ENCODE results near the gene CARF. TPM values are rescaled to one million over a fixed set of nuclear protein-coding genes. Genes with fewer than 3 reads are reported as not detected.
A peak's percentile ranks its signal among the peaks of the same experiment; 100 is the strongest.

Gene CARF
- polyA plus RNA-seq (2013, experiment 1 of 2): 3.6 TPM
- 3.0 TPM for polyA plus RNA-seq (2013, experiment 2 of 2)

DNA sequence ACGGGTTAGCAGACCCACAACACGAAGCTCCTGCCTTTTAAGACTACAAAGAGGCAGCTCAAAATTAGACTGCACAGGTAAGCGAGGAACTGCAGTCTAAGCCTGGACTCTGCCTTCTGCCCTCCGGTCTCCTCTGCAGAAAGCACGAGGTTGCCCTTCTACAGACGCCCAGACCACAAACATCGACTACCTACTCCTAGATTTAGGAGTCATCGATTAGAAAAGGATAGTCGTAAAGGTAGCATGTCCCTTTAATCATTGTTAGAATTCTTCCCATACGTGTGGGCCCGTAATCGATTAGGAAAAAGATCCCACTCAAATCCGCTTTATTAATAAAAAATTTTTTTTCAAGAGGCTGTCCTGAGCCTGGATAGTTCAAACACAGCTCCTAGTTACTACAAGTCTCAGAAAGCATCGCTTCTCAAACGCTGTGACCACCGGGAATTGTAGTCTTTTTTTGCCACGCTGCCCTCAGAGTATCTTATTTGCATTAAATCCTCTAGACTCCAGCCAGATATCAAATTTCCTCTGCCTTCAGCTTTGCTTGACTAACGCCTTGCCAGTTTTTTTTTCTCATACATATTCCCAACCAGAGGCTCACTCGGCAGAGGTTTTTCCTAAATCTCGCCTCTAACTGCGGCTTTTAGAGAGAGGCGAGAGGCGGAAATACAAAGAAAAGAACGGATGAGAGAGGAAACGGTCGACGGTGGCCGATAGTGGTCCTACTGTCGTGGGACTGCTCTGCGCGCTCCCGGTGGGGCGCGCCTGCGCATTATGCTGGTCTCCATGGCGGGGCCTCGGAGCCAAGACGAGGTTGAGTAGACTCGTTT is at the start of gene CARF, which contains the start of gene WDR12:
Gene CARF, plus strand, starts transcription at position 764 of the 830 bp plus-strand sequence. CDS start 29,628 bp downstream, outside the sequence.
Gene WDR12, minus strand, starts transcription at position 162 of the 830 bp plus-strand sequence. CDS start 197 bp downstream, outside the sequence.
- H4K8ac ChIP-seq (ENCODE audit: low read length): no peak within 1 kb of the TSS
- peak within 1 kb of the TSS; percentile 100 for H3K27ac ChIP-seq (ENCODE audit: low read length, poor library complexity, severe bottlenecking)
- under 1% methylated on average over 27 of the region's 39 CpGs for WGBS
- H3K36me3 ChIP-seq (ENCODE audit: control insufficient read depth in 1 of 2, insufficient read depth in 2 of 2, low read depth in 1 of 2, low read length in 2 of 2): peaks cover 0 to 4% of the 10 kb centered on the region in 2 experiments
- H3K4me1 ChIP-seq (ENCODE audit: control insufficient read depth, insufficient read depth, low read depth, low read length): peaks cover 3% of the 10 kb centered on the region
- H2BK120ac ChIP-seq (ENCODE audit: low read depth, low read length): no peak within 1 kb of the TSS
- H3K79me1 ChIP-seq (replicated peaks; ENCODE audit: low read length, poor library complexity, severe bottlenecking): peaks cover 3% of the 10 kb centered on the region
- peak within 1 kb of the TSS in 1 of 2 experiments; percentile 50 for H3K14ac ChIP-seq (ENCODE audit: low read length in 2 of 2)
- H3K4me3 ChIP-seq (ENCODE audit: insufficient read depth in 1 of 2, low read depth in 1 of 2, low read length in 2 of 2): peak within 1 kb of the TSS; percentile 69 to 99
- H2BK15ac ChIP-seq (ENCODE audit: low read depth, poor library complexity, severe bottlenecking): no peak within 1 kb of the TSS
- H3K23ac ChIP-seq (ENCODE audit: low read length in 2 of 2): peak within 1 kb of the TSS in 1 of 2 experiments; percentile 94
- H3K27me3 ChIP-seq (ENCODE audit: control insufficient read depth in 1 of 2, insufficient read depth in 1 of 2, low read length in 2 of 2): no peaks in the 10 kb centered on the region
- DNase-seq: peak; percentile 97
- no peak within 1 kb of the TSS for H2BK12ac ChIP-seq (ENCODE audit: low read length in 2 of 2)
- H2BK5ac ChIP-seq (ENCODE audit: low read depth, low read length, poor library complexity, severe bottlenecking): peak within 1 kb of the TSS; percentile 92
- peak within 1 kb of the TSS; percentile 78 to 89 for H3K18ac ChIP-seq (ENCODE audit: low read depth in 1 of 2, low read length in 2 of 2)
- peak within 1 kb of the TSS; percentile 97 for H3K9ac ChIP-seq (ENCODE audit: low read length)
- H3K4ac ChIP-seq (ENCODE audit: low read depth in 1 of 2, low read length in 2 of 2): peak within 1 kb of the TSS in 1 of 2 experiments; percentile 91
- peak within 1 kb of the TSS; percentile 75 for H3K4me2 ChIP-seq (ENCODE audit: low read length, poor library complexity, severe bottlenecking)
- no peak within 1 kb of the TSS for H4K91ac ChIP-seq (ENCODE audit: low read length)
- H2AK5ac ChIP-seq (ENCODE audit: low read length, severe bottlenecking): no peak within 1 kb of the TSS
- no peaks in the 10 kb centered on the region for H3K9me3 ChIP-seq (ENCODE audit: control insufficient read depth, low read length)
- H2AFZ ChIP-seq (ENCODE audit: low read depth, low read length): peak within 1 kb of the TSS; percentile 81

DNA sequence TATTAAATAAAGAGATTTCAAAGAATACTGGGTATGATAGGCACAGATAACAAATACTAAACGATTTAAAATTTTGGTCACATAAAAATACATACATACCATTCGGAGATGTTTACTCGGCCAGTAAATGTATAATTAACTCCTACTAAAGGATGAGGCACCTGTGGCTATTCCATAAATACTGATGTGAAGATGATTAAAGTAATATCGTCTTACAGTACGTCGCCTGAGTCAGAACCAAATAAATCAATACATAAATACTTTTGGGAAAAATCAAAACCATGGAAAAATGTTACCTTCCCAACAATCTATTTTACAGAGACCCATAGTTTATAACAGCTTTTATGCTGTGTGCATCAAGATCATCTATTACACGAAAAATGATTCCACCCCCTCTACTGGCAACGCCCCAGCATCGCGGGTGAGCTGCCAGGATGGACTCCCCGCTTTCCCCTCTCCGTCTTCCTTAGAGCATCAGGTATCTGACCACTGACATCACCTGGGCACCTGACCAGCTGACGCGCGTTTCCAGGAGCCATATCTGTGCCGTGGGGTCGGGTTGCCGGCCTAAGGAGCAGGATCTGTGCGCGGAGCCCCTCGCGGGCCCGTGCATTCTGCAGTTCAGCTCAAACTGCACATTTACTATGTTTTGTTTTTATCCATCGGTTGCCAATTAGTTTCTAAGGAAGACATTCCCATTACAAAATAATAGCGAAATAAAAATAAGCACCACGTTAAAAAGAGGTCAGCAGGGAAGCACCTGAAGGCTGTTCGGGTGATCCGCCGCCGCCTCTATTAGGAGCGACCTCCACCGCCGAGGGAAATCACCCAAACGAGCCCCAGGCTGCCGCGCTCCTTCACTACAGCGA is 41.4 kb upstream of the CARF start:
- Histone ChIP-seq H3K23ac (ENCODE audit: low read length in 2 of 2) (no peak overlapping the region), H4K91ac (ENCODE audit: low read length) (no peak overlapping the region), H2BK15ac (ENCODE audit: low read depth, poor library complexity, severe bottlenecking) (no peak overlapping the region), H2BK12ac (ENCODE audit: low read length in 2 of 2) (peak overlapping the region in 1 of 2 experiments; percentile 3), H3K4ac (ENCODE audit: low read depth in 1 of 2, low read length in 2 of 2) (no peak overlapping the region), H3K14ac (ENCODE audit: low read length in 2 of 2) (peak overlapping the region in 1 of 2 experiments; percentile 26), H3K9ac (ENCODE audit: low read length) (peak overlapping the region; percentile 90), H4K8ac (ENCODE audit: low read length) (no peak overlapping the region), H3K18ac (ENCODE audit: low read depth in 1 of 2, low read length in 2 of 2) (no peak overlapping the region), H3K36me3 (ENCODE audit: control insufficient read depth in 1 of 2, insufficient read depth in 2 of 2, low read depth in 1 of 2, low read length in 2 of 2) (no peaks in the 10 kb centered on the region), H3K79me1 (replicated peaks; ENCODE audit: low read length, poor library complexity, severe bottlenecking) (no peaks in the 10 kb centered on the region), H3K4me2 (ENCODE audit: low read length, poor library complexity, severe bottlenecking) (peak overlapping the region; percentile 94), H2AFZ (ENCODE audit: low read depth, low read length) (peak overlapping the region; percentile 92), H3K4me1 (ENCODE audit: control insufficient read depth, insufficient read depth, low read depth, low read length) (no peaks in the 10 kb centered on the region), H2AK5ac (ENCODE audit: low read length, severe bottlenecking) (no peak overlapping the region), H3K27me3 (ENCODE audit: control insufficient read depth in 1 of 2, insufficient read depth in 1 of 2, low read length in 2 of 2) (no peaks in the 10 kb centered on the region), H3K9me3 (ENCODE audit: control insufficient read depth, low read length) (no peaks in the 10 kb centered on the region), H3K4me3 (ENCODE audit: insufficient read depth in 1 of 2, low read depth in 1 of 2, low read length in 2 of 2) (peak overlapping the region; percentile 84 to 86), H2BK5ac (ENCODE audit: low read depth, low read length, poor library complexity, severe bottlenecking) (no peak overlapping the region), H2BK120ac (ENCODE audit: low read depth, low read length) (no peak overlapping the region), H3K27ac (ENCODE audit: low read length, poor library complexity, severe bottlenecking) (no peak overlapping the region)
- peak; percentile 73 for DNase-seq
- 4% methylated on average over 31 of the region's 37 CpGs for WGBS

GRCh38 chr2:202871300-202872141 is 40.6 kb upstream of the CARF start, which contains the start of gene ICA1L:
Gene ICA1L (minus strand): TSS chr2:202871766. CDS start chr2:202829009, 42,757 bp downstream.
- H2AK5ac ChIP-seq (ENCODE audit: low read length, severe bottlenecking): no peak within 1 kb of the TSS
- peak within 1 kb of the TSS; percentile 36 for H2BK15ac ChIP-seq (ENCODE audit: low read depth, poor library complexity, severe bottlenecking)
- WGBS: under 1% methylated on average over 65 of the region's 93 CpGs
- peak within 1 kb of the TSS; percentile 41 to 78 for H3K18ac ChIP-seq (ENCODE audit: low read depth in 1 of 2, low read length in 2 of 2)
- H2BK12ac ChIP-seq (ENCODE audit: low read length in 2 of 2): peak within 1 kb of the TSS in 1 of 2 experiments; percentile 3
- no peak within 1 kb of the TSS for H3K27ac ChIP-seq (ENCODE audit: low read length, poor library complexity, severe bottlenecking)
- H3K27me3 ChIP-seq (ENCODE audit: control insufficient read depth in 1 of 2, insufficient read depth in 1 of 2, low read length in 2 of 2): no peaks in the 10 kb centered on the region
- no peak within 1 kb of the TSS for H2BK120ac ChIP-seq (ENCODE audit: low read depth, low read length)
- peak within 1 kb of the TSS; percentile 30 for H4K8ac ChIP-seq (ENCODE audit: low read length)
- peak; percentile 75 for DNase-seq
- no peaks in the 10 kb centered on the region for H3K36me3 ChIP-seq (ENCODE audit: control insufficient read depth in 1 of 2, insufficient read depth in 2 of 2, low read depth in 1 of 2, low read length in 2 of 2)
- peak within 1 kb of the TSS; percentile 84 to 86 for H3K4me3 ChIP-seq (ENCODE audit: insufficient read depth in 1 of 2, low read depth in 1 of 2, low read length in 2 of 2)
- no peak within 1 kb of the TSS for H2BK5ac ChIP-seq (ENCODE audit: low read depth, low read length, poor library complexity, severe bottlenecking)
- H3K4me1 ChIP-seq (ENCODE audit: control insufficient read depth, insufficient read depth, low read depth, low read length): no peaks in the 10 kb centered on the region
- H3K9me3 ChIP-seq (ENCODE audit: control insufficient read depth, low read length): no peaks in the 10 kb centered on the region
- peak within 1 kb of the TSS; percentile 92 for H2AFZ ChIP-seq (ENCODE audit: low read depth, low read length)
- peak within 1 kb of the TSS; percentile 94 for H3K4me2 ChIP-seq (ENCODE audit: low read length, poor library complexity, severe bottlenecking)
- H3K9ac ChIP-seq (ENCODE audit: low read length): peak within 1 kb of the TSS; percentile 90
- H3K4ac ChIP-seq (ENCODE audit: low read depth in 1 of 2, low read length in 2 of 2): no peak within 1 kb of the TSS
- H3K14ac ChIP-seq (ENCODE audit: low read length in 2 of 2): peak within 1 kb of the TSS in 1 of 2 experiments; percentile 83
- no peak within 1 kb of the TSS for H4K91ac ChIP-seq (ENCODE audit: low read length)
- no peaks in the 10 kb centered on the region for H3K79me1 ChIP-seq (replicated peaks; ENCODE audit: low read length, poor library complexity, severe bottlenecking)
- H3K23ac ChIP-seq (ENCODE audit: low read length in 2 of 2): peak within 1 kb of the TSS in 1 of 2 experiments; percentile 10

Data from mesenchymal stem cell (in vitro differentiated cells and primary cell).